Mesendoderm (in vitro differentiated cells): Measurements from ENCODE around the gene LIN28A.

Experiments used
- DNase-seq: peaks from one replicate; pipeline ENCODE4 v3.0.0; 2013
- H2AK5ac ChIP-seq: 2 replicates; pipeline ENCODE4 v1.6.1; 2013; ENCODE audit warnings: low read length, inconsistent platforms
- H2BK120ac ChIP-seq: 2 replicates; pipeline ENCODE4 v1.6.1; 2013; ENCODE audit warnings: low read depth, mild to moderate bottlenecking, low read length, moderate library complexity, mixed read lengths
- H2BK15ac ChIP-seq: replicated peaks from 2 replicates; pipeline ENCODE4 v1.6.1; 2013; ENCODE audit warnings: low read depth, mild to moderate bottlenecking, moderate library complexity
- H2BK5ac ChIP-seq: 2 replicates; pipeline ENCODE4 v1.6.1; 2013; ENCODE audit warnings: low read length, inconsistent platforms
- H3K18ac ChIP-seq: 2 replicates; pipeline ENCODE4 v1.6.1; 2013; ENCODE audit warnings: mild to moderate bottlenecking, low read length, mixed read lengths
- H3K23ac ChIP-seq: one replicate; pipeline ENCODE4 v1.6.1; 2013; ENCODE audit warnings: low read length
- H3K27ac ChIP-seq: 2 replicates; pipeline ENCODE4 v1.5.1; 2013; ENCODE audit warnings: low read depth, mild to moderate bottlenecking, inconsistent platforms, low read length, moderate library complexity
- H3K27me3 ChIP-seq: 2 replicates; pipeline ENCODE4 v1.6.1; 2013; ENCODE audit warnings: low read length, control low read depth, mild to moderate bottlenecking, inconsistent platforms; ENCODE audit not compliant: insufficient read depth, poor library complexity
- H3K36me3 ChIP-seq: 2 replicates; pipeline ENCODE4 v1.6.1; 2013; ENCODE audit warnings: low read length, inconsistent platforms; ENCODE audit not compliant: control insufficient read depth, insufficient read depth
- H3K4ac ChIP-seq: one replicate; pipeline ENCODE4 v1.6.1; 2013; ENCODE audit warnings: low read depth, mild to moderate bottlenecking, low read length, moderate library complexity
- H3K4me1 ChIP-seq: 2 replicates; pipeline ENCODE4 v1.6.1; 2013; ENCODE audit warnings: low read depth, low read length, inconsistent platforms; ENCODE audit not compliant: control insufficient read depth
- H3K4me2 ChIP-seq: 2 replicates; pipeline ENCODE4 v1.6.1; 2013; ENCODE audit warnings: low read length
- H3K4me3 ChIP-seq: 2 replicates; pipeline ENCODE4 v1.5.1; 2013; ENCODE audit warnings: mild to moderate bottlenecking, low read length
- H3K56ac ChIP-seq: one replicate; pipeline ENCODE4 v1.6.1; 2013; ENCODE audit warnings: low read length
- H3K79me1 ChIP-seq: 2 replicates; pipeline ENCODE4 v1.6.1; 2013; ENCODE audit warnings: low read length, inconsistent platforms
- H3K79me2 ChIP-seq: 2 replicates; pipeline ENCODE4 v1.6.1; 2013; ENCODE audit warnings: mild to moderate bottlenecking, low read length; ENCODE audit not compliant: control insufficient read depth, insufficient read depth
- H3K9ac ChIP-seq: 2 replicates; pipeline ENCODE4 v1.6.1; 2013; ENCODE audit warnings: low read length, inconsistent platforms
- H4K5ac ChIP-seq: one replicate; pipeline ENCODE4 v1.6.1; 2013; ENCODE audit warnings: low read length
- H4K8ac ChIP-seq: one replicate; pipeline ENCODE4 v1.6.1; 2013; ENCODE audit warnings: low read depth, mild to moderate bottlenecking, control low read depth, low read length, moderate library complexity
- WGBS: extraction: QIAGEN DNeasy Blood & Tissue Kit; methylation state at CpG from one replicate; pipeline ENCODE4 v1.1.7; 2013; ENCODE audit warnings: low lambda C conversion rate, missing lambda C conversion rate; ENCODE audit not compliant: insufficient coverage; ENCODE audit errors: extremely low coverage; 5-methylcytosine and 5-hydroxymethylcytosine counted together

Gene LIN28A

DNA sequence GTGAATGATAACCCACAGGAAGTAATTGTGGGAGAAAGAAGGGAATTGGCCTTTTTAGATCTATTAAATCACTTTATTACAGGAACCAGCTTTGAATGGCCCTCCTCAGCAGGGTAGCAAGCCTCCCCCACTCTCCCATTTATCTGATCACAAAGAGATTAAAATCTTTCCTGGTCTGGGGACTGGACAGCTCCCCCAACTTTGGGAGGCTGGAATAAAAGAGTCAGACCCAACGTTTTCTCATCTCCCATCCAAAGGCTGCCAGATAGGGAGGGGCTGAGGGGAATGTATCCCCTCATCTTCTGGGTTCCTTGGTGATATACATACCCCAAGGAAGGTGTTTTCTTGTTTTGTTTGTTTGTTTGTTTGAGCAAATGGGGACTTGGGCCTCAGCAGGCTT lies 2.4 kb downstream of the LIN28A start:
- Histone ChIP-seq H2BK5ac (peak overlapping the region; percentile 96), H3K9ac (peak overlapping the region; percentile 75), H4K5ac (no peak overlapping the region), H3K27ac (peak overlapping the region; percentile 98), H3K36me3 (peaks cover 2% of the 10 kb centered on the region), H3K27me3 (no peaks in the 10 kb centered on the region), H2BK120ac (peak overlapping the region; percentile 68), H4K8ac (no peak overlapping the region), H2BK15ac (no peak overlapping the region), H3K23ac (peak overlapping the region; percentile 82), H3K4ac (peak overlapping the region; percentile 40), H3K4me1 (peaks cover 27% of the 10 kb centered on the region), H3K4me3 (peak overlapping the region; percentile 46), H3K4me2 (peak overlapping the region; percentile 73), H3K79me1 (peaks cover 12% of the 10 kb centered on the region), H3K18ac (peak overlapping the region; percentile 54), H3K79me2 (peaks cover 55% of the 10 kb centered on the region), H2AK5ac (peak overlapping the region; percentile 97), H3K56ac (peak overlapping the region; percentile 87)
- WGBS, result no CpG with 5 or more reads among the region's 1 CpG
- peak; percentile 25 for DNase-seq

DNA sequence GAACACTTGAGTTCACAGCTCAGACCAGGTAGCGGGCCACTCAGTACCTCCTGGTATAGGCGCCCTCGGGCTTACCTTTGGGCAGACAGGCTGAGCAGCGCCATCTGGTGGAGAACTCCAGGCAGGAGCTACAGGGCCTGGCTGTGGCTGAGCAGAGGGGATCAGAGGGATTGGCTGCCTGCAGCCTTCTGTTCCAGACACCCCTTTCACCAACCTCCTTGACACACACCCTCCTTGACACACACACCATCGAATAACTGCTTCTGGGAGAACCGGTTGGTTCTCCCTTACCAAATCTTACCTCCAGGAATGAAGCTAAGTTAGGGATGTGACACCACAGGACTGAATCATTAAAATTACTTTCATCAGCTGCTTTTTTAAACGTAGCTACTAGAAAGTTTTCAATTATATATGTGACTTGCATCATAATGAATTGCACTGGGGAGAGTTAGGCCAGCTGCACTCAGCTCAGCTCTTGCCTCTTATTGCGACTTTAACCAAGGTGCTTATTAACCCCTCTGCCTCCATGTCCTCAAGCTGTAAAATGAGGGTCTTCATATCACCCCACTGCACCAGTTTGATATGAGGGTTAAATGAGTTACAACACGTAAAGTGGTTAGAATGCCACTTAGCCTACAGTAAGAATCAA lies 6.6 kb downstream of the LIN28A start:
- H3K56ac ChIP-seq, result peak overlapping the region; percentile 83
- H2AK5ac ChIP-seq, result no peak overlapping the region
- peak; percentile 95 for DNase-seq
- peak overlapping the region; percentile 8 for H3K9ac ChIP-seq
- no peak overlapping the region for H3K4ac ChIP-seq
- H2BK120ac ChIP-seq, result no peak overlapping the region
- peaks cover 2% of the 10 kb centered on the region for H3K36me3 ChIP-seq
- no CpG with 5 or more reads among the region's 9 CpGs for WGBS
- H3K18ac ChIP-seq, result peak overlapping the region; percentile 1
- H3K79me2 ChIP-seq, result peaks cover 70% of the 10 kb centered on the region
- peak overlapping the region; percentile 37 for H3K27ac ChIP-seq
- no peak overlapping the region for H3K4me3 ChIP-seq
- H3K23ac ChIP-seq, result no peak overlapping the region
- peaks cover 32% of the 10 kb centered on the region for H3K4me1 ChIP-seq
- H2BK5ac ChIP-seq, result peak overlapping the region; percentile 61
- H4K5ac ChIP-seq, result no peak overlapping the region
- H3K27me3 ChIP-seq, result no peaks in the 10 kb centered on the region
- peak overlapping the region; percentile 35 for H3K4me2 ChIP-seq
- no peak overlapping the region for H2BK15ac ChIP-seq
- H3K79me1 ChIP-seq, result peaks cover 10% of the 10 kb centered on the region
- H4K8ac ChIP-seq, result no peak overlapping the region

DNA sequence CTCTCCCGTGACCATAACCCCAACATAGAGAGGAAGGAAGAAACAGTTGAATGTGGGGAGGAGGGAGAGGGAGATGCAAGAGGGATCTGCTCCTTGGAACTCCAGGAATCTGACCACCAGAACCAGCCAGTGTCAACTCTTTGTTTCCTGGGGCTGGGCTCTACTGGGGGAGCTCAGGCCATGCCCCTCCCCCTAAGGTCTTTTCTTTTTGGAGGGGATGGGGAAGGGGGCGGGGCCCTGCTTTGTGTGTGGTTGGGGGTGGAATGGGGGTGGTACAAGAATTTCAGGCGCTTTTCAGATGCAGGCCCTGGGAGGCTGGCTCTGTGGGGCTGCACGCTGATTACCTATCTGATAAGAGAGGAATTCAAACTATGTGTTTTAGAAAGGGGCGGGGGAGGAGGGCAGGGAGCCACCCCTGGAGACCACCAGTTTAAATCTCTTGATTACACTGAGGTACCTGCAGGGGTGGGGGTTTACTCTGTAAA lies 8.3 kb downstream of the LIN28A start:
- Histone ChIP-seq H3K4ac (peak overlapping the region; percentile 98), H3K79me1 (peaks cover 8% of the 10 kb centered on the region), H2BK15ac (peak overlapping the region; percentile 100), H3K27ac (peak overlapping the region; percentile 99), H2BK120ac (peak overlapping the region; percentile 83), H3K4me1 (peaks cover 26% of the 10 kb centered on the region), H4K5ac (no peak overlapping the region), H2AK5ac (peak overlapping the region; percentile 90), H3K18ac (peak overlapping the region; percentile 98), H3K27me3 (no peaks in the 10 kb centered on the region), H2BK5ac (peak overlapping the region; percentile 92), H3K4me2 (peak overlapping the region; percentile 71), H3K9ac (peak overlapping the region; percentile 73), H3K23ac (no peak overlapping the region), H3K79me2 (peaks cover 65% of the 10 kb centered on the region), H4K8ac (no peak overlapping the region), H3K56ac (peak overlapping the region; percentile 93), H3K4me3 (no peak overlapping the region), H3K36me3 (no peaks in the 10 kb centered on the region)
- no CpG with 5 or more reads among the region's 5 CpGs for WGBS
- peak; percentile 99 for DNase-seq

DNA sequence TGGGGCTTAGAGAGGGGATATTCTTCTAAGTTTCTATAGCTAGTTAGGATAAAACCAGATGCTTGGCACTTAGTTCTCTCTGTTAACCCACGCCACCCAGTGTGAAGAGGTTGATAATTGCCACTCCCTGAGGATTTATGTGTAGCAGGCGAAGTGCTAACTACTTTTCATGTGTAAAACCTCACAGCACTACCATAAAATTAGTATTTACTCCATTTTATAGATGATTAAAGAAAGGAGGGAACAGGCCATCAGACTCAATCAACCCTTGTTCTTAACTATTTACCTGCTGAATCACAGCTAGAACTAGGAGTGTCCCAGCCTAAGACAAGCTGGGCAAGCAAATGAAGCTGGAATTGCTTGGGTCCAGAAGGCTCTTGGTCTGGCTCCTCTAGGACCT lies 8.9 kb downstream of the LIN28A start:
- peak overlapping the region; percentile 63 for H3K56ac ChIP-seq
- peak overlapping the region; percentile 48 for H3K27ac ChIP-seq
- H4K8ac ChIP-seq, result no peak overlapping the region
- peaks cover 8% of the 10 kb centered on the region for H3K79me1 ChIP-seq
- H3K4me1 ChIP-seq, result peaks cover 23% of the 10 kb centered on the region
- H3K18ac ChIP-seq, result peak overlapping the region; percentile 85
- no peak overlapping the region for H3K23ac ChIP-seq
- H4K5ac ChIP-seq, result no peak overlapping the region
- no CpG with 5 or more reads among the region's 2 CpGs for WGBS
- H2BK120ac ChIP-seq, result peak overlapping the region; percentile 85
- H3K4ac ChIP-seq, result peak overlapping the region; percentile 59
- no peaks in the 10 kb centered on the region for H3K27me3 ChIP-seq
- H3K4me2 ChIP-seq, result peak overlapping the region; percentile 18
- no peak for DNase-seq
- peaks cover 60% of the 10 kb centered on the region for H3K79me2 ChIP-seq
- H2BK15ac ChIP-seq, result no peak overlapping the region
- no peak overlapping the region for H2BK5ac ChIP-seq
- H3K9ac ChIP-seq, result peak overlapping the region; percentile 20
- no peaks in the 10 kb centered on the region for H3K36me3 ChIP-seq
- no peak overlapping the region for H3K4me3 ChIP-seq
- H2AK5ac ChIP-seq, result no peak overlapping the region

DNA sequence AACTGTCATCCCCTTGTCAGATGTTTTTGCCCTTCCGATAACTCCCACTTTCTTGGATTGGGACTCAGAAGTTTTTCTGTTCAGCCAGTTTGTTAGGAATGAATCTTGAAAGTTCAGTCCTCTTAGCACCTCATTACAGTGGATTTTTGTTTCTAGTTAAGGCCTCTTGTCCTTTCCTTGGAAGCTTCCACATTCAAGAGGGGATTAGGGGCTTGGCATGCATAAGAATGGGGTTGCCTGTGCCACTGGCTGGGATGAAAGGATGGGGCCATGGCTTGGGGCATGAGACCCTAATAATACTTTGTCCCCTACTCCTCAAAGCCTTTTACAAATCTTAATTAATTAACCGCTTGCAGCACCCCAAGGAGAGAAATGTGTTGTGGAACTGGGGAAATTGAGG lies 19.1 kb downstream of the LIN28A start:
- no peak overlapping the region for H3K4ac ChIP-seq
- no peak overlapping the region for H2BK15ac ChIP-seq
- H3K9ac ChIP-seq, result no peak overlapping the region
- H3K79me2 ChIP-seq, result peaks cover 8% of the 10 kb centered on the region
- H3K27me3 ChIP-seq, result no peaks in the 10 kb centered on the region
- no peaks in the 10 kb centered on the region for H3K4me1 ChIP-seq
- H3K27ac ChIP-seq, result no peak overlapping the region
- no peak overlapping the region for H3K18ac ChIP-seq
- H2AK5ac ChIP-seq, result no peak overlapping the region
- no CpG with 5 or more reads among the region's 2 CpGs for WGBS
- H3K4me2 ChIP-seq, result no peak overlapping the region
- peaks cover 18% of the 10 kb centered on the region for H3K36me3 ChIP-seq
- H4K5ac ChIP-seq, result no peak overlapping the region
- peaks cover 10% of the 10 kb centered on the region for H3K79me1 ChIP-seq
- H3K56ac ChIP-seq, result no peak overlapping the region
- H3K23ac ChIP-seq, result no peak overlapping the region
- DNase-seq, result peak; percentile 55
- no peak overlapping the region for H2BK5ac ChIP-seq
- H4K8ac ChIP-seq, result no peak overlapping the region
- H2BK120ac ChIP-seq, result no peak overlapping the region
- no peak overlapping the region for H3K4me3 ChIP-seq
